Calu3 (cell line): ENCODE measurements around the gene HSPG2. TPM values are rescaled to one million over a fixed set of nuclear protein-coding genes. Genes with fewer than 3 reads are reported as not detected.

Source experiments
- BruUV-seq: library from RNA; stranded (reverse); fragments of 400-500 nt; replicated peaks from 2 replicates; lab custom pipeline; 2021; lab: Mats Ljungman, UMichigan
- CTCF ChIA-PET: fragments of 300-600 bp; sonication (Branson Sonifier 250); formaldehyde crosslinking; loops from one replicate; lab custom pipeline; 2022; ENCODE audit warnings: antibody characterized with exemption; lab: Charles Lee
- DNase-seq: peaks from one replicate; pipeline ENCODE4 v3.0.0; 2022
- H3K27ac Mint-ChIP-seq: one replicate; pipeline ENCODE4 v1.8.0; 2022; ENCODE audit warnings: mixed read lengths; ENCODE audit not compliant: unreplicated experiment
- H3K27me3 Mint-ChIP-seq: one replicate; pipeline ENCODE4 v1.8.0; 2022; ENCODE audit warnings: mixed read lengths; ENCODE audit not compliant: unreplicated experiment
- H3K36me3 Mint-ChIP-seq: one replicate; pipeline ENCODE4 v1.8.0; 2022; ENCODE audit warnings: mild to moderate bottlenecking, moderate library complexity, mixed read lengths; ENCODE audit not compliant: insufficient read depth, unreplicated experiment
- H3K4me1 Mint-ChIP-seq: one replicate; pipeline ENCODE4 v1.8.0; 2022; ENCODE audit warnings: mild to moderate bottlenecking, low read depth, mixed read lengths; ENCODE audit not compliant: unreplicated experiment
- H3K4me3 Mint-ChIP-seq: one replicate; pipeline ENCODE4 v1.8.0; 2022; ENCODE audit warnings: mild to moderate bottlenecking, low read depth, moderate library complexity, mixed read lengths; ENCODE audit not compliant: unreplicated experiment
- H3K9me3 Mint-ChIP-seq: one replicate; pipeline ENCODE4 v1.8.0; 2022; ENCODE audit warnings: low read depth, mixed read lengths; ENCODE audit not compliant: unreplicated experiment
- intact Hi-C: fragments of 100-400 bp; cut with micrococcal nuclease; formaldehyde crosslinking; loops from one replicate; pipeline ENCODE4 v1.10.0; 2022; ENCODE audit not compliant: unreplicated experiment
- total RNA-seq: library from RNA; stranded (reverse); gene quantifications from 2 replicates; pipeline ENCODE4 v1.2.3, GENCODE V29; 2022
- TF ChIP-seq, protein P1 (sequence below): fragments of 200-600 bp; IDR thresholded peaks from one replicate; pipeline ENCODE4 v1.8.0; 2022; ENCODE audit warnings: antibody characterized with exemption; ENCODE audit not compliant: unreplicated experiment

Gene HSPG2
- total RNA-seq, 1 experiment from 2014 or later = 397 TPM

DNA sequence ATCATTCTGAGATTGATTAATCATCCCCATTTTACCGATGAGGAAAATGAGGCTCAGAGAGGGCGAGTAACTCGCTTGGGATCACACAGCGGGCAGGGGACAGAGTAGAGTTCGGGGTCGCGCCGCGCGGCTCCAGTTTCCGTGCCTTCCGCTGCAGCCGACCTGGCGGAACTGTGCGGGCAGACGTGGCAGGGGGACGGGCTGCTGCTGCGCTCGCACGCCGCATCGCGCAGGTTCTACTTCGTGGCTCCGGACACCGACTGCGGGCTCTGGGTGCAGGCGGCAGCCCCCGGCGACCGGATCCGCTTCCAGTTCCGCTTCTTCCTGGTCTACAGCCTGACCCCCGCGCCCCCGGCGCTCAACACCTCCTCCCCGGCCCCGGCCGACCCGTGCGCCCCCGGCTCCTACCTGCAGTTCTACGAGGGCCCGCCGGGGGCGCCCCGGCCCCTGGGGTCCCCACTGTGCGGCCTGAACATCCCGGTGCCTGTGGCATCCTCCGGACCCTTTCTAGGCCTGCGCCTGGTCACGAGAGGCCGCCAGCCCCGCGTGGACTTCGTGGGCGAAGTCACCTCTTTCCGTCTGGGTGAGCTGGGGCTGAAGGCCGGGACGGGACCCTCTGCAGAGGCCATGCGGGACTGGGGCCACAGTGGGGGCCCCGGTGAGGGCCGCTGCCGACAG lies 122.7 kb downstream of the HSPG2 start:
- Mint-ChIP-seq H3K27ac (no peak overlapping the region), H3K4me3 (no peak overlapping the region), H3K36me3 (peaks cover 31% of the 10 kb centered on the region), H3K9me3 (no peaks in the 10 kb centered on the region), H3K4me1 (peaks cover 26% of the 10 kb centered on the region), H3K27me3 (no peaks in the 10 kb centered on the region)
- intact Hi-C loops = no loop called here
- CTCF ChIA-PET = no interaction called here
- TF ChIP-seq, protein P1, sequence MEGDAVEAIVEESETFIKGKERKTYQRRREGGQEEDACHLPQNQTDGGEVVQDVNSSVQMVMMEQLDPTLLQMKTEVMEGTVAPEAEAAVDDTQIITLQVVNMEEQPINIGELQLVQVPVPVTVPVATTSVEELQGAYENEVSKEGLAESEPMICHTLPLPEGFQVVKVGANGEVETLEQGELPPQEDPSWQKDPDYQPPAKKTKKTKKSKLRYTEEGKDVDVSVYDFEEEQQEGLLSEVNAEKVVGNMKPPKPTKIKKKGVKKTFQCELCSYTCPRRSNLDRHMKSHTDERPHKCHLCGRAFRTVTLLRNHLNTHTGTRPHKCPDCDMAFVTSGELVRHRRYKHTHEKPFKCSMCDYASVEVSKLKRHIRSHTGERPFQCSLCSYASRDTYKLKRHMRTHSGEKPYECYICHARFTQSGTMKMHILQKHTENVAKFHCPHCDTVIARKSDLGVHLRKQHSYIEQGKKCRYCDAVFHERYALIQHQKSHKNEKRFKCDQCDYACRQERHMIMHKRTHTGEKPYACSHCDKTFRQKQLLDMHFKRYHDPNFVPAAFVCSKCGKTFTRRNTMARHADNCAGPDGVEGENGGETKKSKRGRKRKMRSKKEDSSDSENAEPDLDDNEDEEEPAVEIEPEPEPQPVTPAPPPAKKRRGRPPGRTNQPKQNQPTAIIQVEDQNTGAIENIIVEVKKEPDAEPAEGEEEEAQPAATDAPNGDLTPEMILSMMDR = peak; percentile 12
- DNase-seq = no peak
- BruUV-seq = no TSS peak

DNA sequence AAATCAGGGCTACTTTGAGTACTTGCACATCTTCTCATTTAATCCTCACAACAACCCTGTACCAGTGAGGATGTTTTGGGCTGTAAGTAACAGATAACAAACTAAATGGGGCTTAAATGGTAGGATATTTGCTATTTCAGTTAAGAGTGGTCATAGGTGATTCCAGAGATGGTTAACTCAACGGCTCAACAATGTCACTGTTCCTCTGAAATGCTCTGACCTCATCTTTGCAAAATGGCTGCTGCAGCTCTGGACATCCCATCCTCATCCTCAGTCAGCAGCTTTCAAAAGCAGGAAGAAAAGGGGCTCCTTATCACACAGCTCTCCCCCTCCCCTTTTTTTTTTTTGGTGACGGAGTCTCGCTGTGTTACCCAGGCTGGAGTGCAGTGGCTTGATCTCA lies 123.6 kb downstream of the HSPG2 start:
- H3K36me3 Mint-ChIP-seq = peaks cover 24% of the 10 kb centered on the region
- CTCF ChIA-PET = no interaction called here
- TF ChIP-seq, protein P1 = no peak
- no peak overlapping the region for H3K4me3 Mint-ChIP-seq
- no peak for DNase-seq
- intact Hi-C loops = no loop called here
- H3K27me3 Mint-ChIP-seq = no peaks in the 10 kb centered on the region
- H3K9me3 Mint-ChIP-seq = no peaks in the 10 kb centered on the region
- BruUV-seq = no TSS peak
- H3K4me1 Mint-ChIP-seq = peaks cover 26% of the 10 kb centered on the region
- no peak overlapping the region for H3K27ac Mint-ChIP-seq

DNA sequence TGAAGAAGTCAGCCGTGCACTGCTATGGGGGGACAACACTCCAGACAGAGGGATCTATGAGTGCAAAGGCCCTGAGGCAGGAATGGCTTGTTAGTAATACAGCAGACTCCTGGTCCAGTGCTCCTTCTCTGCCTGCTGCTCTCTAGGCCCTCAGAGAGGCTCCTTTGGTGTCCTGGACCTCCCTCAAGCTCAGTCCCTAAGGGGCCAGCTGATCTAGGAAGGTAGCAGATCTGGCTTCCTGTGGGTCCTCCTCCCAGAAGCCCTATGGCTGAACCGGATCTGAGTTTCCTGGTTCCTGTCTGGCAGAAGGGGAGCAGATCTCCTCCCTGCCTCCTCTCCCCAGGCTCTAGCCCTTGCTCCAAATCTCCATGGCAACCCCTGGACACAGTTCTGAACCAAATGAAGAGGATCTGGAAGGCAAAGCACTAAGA lies 125.2 kb downstream of the HSPG2 start, which contains the start of gene LDLRAD2:
Gene LDLRAD2 (plus strand): TSS at position 391 of the 431 bp plus-strand sequence. CDS start 187 bp downstream, outside the sequence.
- H3K27me3 Mint-ChIP-seq = no peaks in the 10 kb centered on the region
- no TSS peak for BruUV-seq
- CTCF ChIA-PET = no interaction called here
- no peak within 1 kb of the TSS for H3K27ac Mint-ChIP-seq
- no peaks in the 10 kb centered on the region for H3K9me3 Mint-ChIP-seq
- H3K4me1 Mint-ChIP-seq = peaks cover 21% of the 10 kb centered on the region
- no peak for DNase-seq
- H3K36me3 Mint-ChIP-seq = peaks cover 16% of the 10 kb centered on the region
- intact Hi-C loops = no loop called here
- TF ChIP-seq, protein P1 = no peak
- no peak within 1 kb of the TSS for H3K4me3 Mint-ChIP-seq

DNA sequence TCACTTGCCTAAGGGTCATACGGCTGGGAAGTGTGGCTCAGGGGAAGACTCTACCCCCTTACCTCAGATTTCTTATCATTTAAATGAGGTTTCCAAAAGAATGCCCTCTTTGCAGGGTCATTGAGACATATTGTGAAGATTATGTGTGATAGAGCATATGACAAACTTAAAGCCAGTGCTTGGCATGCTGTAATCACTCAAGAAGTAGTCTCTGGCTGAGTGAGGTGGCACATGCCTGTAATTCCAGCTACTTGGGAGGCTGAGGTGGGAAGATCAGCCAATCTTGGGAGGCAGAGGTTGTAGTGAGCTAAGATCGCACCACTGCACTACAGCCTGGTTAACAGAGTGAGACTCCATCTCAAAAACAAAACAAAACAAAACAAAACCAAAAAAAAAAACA lies 132.6 kb downstream of the HSPG2 start:
- Mint-ChIP-seq H3K9me3 (no peaks in the 10 kb centered on the region), H3K36me3 (no peaks in the 10 kb centered on the region), H3K4me1 (no peaks in the 10 kb centered on the region), H3K4me3 (no peak overlapping the region), H3K27ac (no peak overlapping the region), H3K27me3 (no peaks in the 10 kb centered on the region)
- no peak for DNase-seq
- BruUV-seq = no TSS peak
- TF ChIP-seq, protein P1 = no peak
- intact Hi-C loops = no loop called here
- CTCF ChIA-PET = no interaction called here
